Stimulated activated CD8-positive, alpha-beta memory T cell treated with anti-CD3 and anti-CD28 coated beads, Interleukin-15, amount 100 ng/mL, for 4 hours (primary cell): ENCODE data around the gene HAT1.
"Not testable (repeated sequence)": the region's sequence is repeated elsewhere in the genome, so short reads cannot be mapped to it uniquely, and the experiment has no call there.

ENCODE experiments used
- DNase-seq, 2 donors: peaks; one replicate each; pipeline ENCODE4 v3.0.0-alpha.2; 2020; ENCODE audit warnings: low read depth in 2 of 2

HAT1 gene

GRCh38 chr2:171979103-171979502 is 56.8 kb downstream of the HAT1 start:
- no peak for DNase-seq

- not testable (repeated sequence) for DNase-seq
These were observed 61.7 kb downstream of the HAT1 start for GRCh38 chr2:171983924-171984323.

- no peak for DNase-seq
These were observed 62.8 kb downstream of the HAT1 start for GRCh38 chr2:171985076-171985475.

- no peak for DNase-seq
These were observed 64.5 kb downstream of the HAT1 start for GRCh38 chr2:171986778-171987177.

GRCh38 chr2:171991027-171991426 is 68.8 kb downstream of the HAT1 start:
- no peak for DNase-seq

GRCh38 chr2:171995586-171995985 is 73.3 kb downstream of the HAT1 start:
- DNase-seq = no peak

GRCh38 chr2:171996021-171996420 is 73.8 kb downstream of the HAT1 start:
- DNase-seq = no peak

- not testable (repeated sequence) for DNase-seq
These were observed 74.8 kb downstream of the HAT1 start for GRCh38 chr2:171997031-171997430.

GRCh38 chr2:171999161-171999560 is 76.9 kb downstream of the HAT1 start:
- DNase-seq = no peak

GRCh38 chr2:171999604-172000469 is 77.6 kb downstream of the HAT1 start, which contains the start of gene METAP1D:
Gene METAP1D (plus strand): TSS chr2:171999953. CDS start chr2:171999970, 17 bp downstream.
- peak; percentile 79 to 80 for DNase-seq

- DNase-seq = no peak
These were observed 78.6 kb downstream of the HAT1 start for GRCh38 chr2:172000696-172001361.

- DNase-seq = no peak
These were observed 85.1 kb downstream of the HAT1 start for GRCh38 chr2:172007372-172007771.

GRCh38 chr2:172009823-172010222 is 87.6 kb downstream of the HAT1 start:
- no peak for DNase-seq

GRCh38 chr2:172011812-172012575 is 89.7 kb downstream of the HAT1 start:
- DNase-seq = no peak

- DNase-seq = no peak
These were observed 90.6 kb downstream of the HAT1 start for GRCh38 chr2:172012677-172013391.

- no peak for DNase-seq
These were observed 91.1 kb downstream of the HAT1 start for GRCh38 chr2:172013396-172013795.

GRCh38 chr2:172021074-172021931 is 99.0 kb downstream of the HAT1 start:
- DNase-seq = no peak

- no peak for DNase-seq
These were observed 99.7 kb downstream of the HAT1 start for GRCh38 chr2:172021955-172022354.

GRCh38 chr2:172031536-172031935 is 109.3 kb downstream of the HAT1 start:
- DNase-seq = no peak
